Endothelial cell (in vitro differentiated cells): ENCODE data around the gene CSNK2A2. TPM values are rescaled to one million over a fixed set of nuclear protein-coding genes. Genes with fewer than 3 reads are reported as not detected.

Experiments
- DNase-seq: peaks from one replicate; pipeline ENCODE4 v3.0.0; 2021; ENCODE audit warnings: low spot score
- H3K27ac Mint-ChIP-seq: one replicate; pipeline ENCODE4 v1.8.0; 2021; ENCODE audit warnings: mixed read lengths, inconsistent platforms; ENCODE audit not compliant: unreplicated experiment
- H3K27me3 Mint-ChIP-seq: one replicate; pipeline ENCODE4 v1.8.0; 2021; ENCODE audit warnings: mild to moderate bottlenecking, moderate library complexity, mixed read lengths, inconsistent platforms; ENCODE audit not compliant: unreplicated experiment
- H3K36me3 Mint-ChIP-seq: one replicate; pipeline ENCODE4 v1.8.0; 2021; ENCODE audit warnings: mild to moderate bottlenecking, low read depth, mixed read lengths, inconsistent platforms; ENCODE audit not compliant: unreplicated experiment
- H3K4me1 Mint-ChIP-seq: one replicate; pipeline ENCODE4 v1.8.0; 2021; ENCODE audit warnings: mild to moderate bottlenecking, mixed read lengths, inconsistent platforms; ENCODE audit not compliant: unreplicated experiment
- H3K4me3 Mint-ChIP-seq: one replicate; pipeline ENCODE4 v1.8.0; 2021; ENCODE audit warnings: mild to moderate bottlenecking, mixed read lengths, inconsistent platforms; ENCODE audit not compliant: unreplicated experiment
- H3K9me3 Mint-ChIP-seq: one replicate; pipeline ENCODE4 v1.8.0; 2021; ENCODE audit warnings: mixed read lengths, inconsistent platforms; ENCODE audit not compliant: unreplicated experiment
- total RNA-seq: library from RNA; stranded (reverse); fragmentation: NEBNext Ultra II Directional; extraction: Animal tissue kit (Norgen Biotek cat#: 25700); gene quantifications from one replicate; pipeline ENCODE4 v1.2.1, GENCODE V29; 2021; ENCODE audit not compliant: unreplicated experiment
- TF ChIP-seq, protein P1 (sequence below): fragments of 200-600 bp; sonication (generic); IDR thresholded peaks from one replicate; pipeline ENCODE4 v1.5.0; 2021; ENCODE audit warnings: antibody characterized with exemption; ENCODE audit not compliant: unreplicated experiment

Gene CSNK2A2
- total RNA-seq, 1 donor from 2014 or later, result 149 TPM

DNA sequence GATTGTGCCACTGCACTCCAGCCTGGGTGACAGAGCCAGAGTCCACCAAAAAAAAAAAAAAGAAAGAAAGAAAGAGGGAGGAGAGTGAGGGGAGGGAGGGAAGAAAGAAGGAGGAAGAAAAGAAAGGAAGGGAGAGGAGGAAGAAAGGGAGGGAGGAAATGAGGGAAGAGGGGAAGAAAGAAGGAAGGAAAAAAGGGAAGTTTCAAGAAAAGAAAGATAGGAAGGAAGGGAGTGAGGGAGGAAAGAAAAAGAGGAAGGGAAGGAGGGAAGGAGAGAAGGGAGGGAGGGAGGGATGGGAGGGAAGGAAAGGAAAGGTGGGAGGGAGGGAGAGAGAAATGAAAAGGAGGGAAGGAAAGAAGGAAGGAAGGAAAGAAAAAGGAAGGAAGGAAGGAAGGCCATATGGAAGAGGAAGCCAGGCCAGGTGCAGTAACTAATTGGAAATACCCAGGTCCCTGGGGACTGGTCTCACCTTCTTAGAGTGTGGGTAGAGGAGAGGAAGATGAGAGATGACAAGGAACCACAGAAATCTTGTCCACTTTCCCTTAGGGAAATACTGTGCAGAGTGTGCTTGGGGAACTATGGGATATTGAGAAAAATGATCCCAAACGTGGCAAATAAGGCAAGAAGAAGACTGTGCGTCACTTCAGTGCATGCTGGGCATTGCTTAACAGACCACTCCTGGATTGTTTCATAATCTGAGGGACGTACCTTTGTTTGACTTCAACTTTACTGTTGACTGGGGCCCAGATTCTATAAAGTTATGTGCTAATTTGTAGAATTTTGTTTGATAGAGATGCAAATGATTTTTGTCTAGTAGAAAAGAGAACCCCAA, 15.1 kb upstream of the CSNK2A2 start:
- Mint-ChIP-seq H3K4me3 (no peak overlapping the region), H3K27me3 (peaks cover 8% of the 10 kb centered on the region), H3K27ac (no peak overlapping the region), H3K9me3 (no peaks in the 10 kb centered on the region), H3K4me1 (no peaks in the 10 kb centered on the region), H3K36me3 (no peaks in the 10 kb centered on the region)
- TF ChIP-seq, protein P1, sequence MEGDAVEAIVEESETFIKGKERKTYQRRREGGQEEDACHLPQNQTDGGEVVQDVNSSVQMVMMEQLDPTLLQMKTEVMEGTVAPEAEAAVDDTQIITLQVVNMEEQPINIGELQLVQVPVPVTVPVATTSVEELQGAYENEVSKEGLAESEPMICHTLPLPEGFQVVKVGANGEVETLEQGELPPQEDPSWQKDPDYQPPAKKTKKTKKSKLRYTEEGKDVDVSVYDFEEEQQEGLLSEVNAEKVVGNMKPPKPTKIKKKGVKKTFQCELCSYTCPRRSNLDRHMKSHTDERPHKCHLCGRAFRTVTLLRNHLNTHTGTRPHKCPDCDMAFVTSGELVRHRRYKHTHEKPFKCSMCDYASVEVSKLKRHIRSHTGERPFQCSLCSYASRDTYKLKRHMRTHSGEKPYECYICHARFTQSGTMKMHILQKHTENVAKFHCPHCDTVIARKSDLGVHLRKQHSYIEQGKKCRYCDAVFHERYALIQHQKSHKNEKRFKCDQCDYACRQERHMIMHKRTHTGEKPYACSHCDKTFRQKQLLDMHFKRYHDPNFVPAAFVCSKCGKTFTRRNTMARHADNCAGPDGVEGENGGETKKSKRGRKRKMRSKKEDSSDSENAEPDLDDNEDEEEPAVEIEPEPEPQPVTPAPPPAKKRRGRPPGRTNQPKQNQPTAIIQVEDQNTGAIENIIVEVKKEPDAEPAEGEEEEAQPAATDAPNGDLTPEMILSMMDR, result no peak
- DNase-seq, result no peak

DNA sequence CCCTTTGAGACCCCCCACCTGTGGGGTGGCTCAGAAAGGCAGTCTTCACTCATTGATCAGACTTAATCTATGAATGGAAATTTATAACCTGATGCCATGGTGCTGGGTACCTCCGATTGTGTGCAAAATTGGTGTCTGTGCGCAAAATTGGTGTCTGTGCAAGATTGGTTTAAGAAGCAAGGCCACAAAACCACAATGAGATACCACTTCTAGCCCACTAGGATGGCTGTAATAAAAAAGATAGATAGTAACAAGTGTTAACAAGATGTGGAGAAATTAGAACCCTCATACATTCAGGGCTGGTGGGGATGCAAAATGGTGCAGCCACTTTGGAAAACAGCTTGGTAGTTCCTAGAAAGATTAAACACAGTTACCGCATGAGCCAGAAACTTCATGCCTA, 13.9 kb upstream of the CSNK2A2 start:
- TF ChIP-seq, protein P1, result no peak
- Mint-ChIP-seq H3K36me3 (no peaks in the 10 kb centered on the region), H3K27ac (no peak overlapping the region), H3K4me3 (no peak overlapping the region), H3K27me3 (peaks cover 8% of the 10 kb centered on the region), H3K4me1 (no peaks in the 10 kb centered on the region), H3K9me3 (no peaks in the 10 kb centered on the region)
- no peak for DNase-seq

DNA sequence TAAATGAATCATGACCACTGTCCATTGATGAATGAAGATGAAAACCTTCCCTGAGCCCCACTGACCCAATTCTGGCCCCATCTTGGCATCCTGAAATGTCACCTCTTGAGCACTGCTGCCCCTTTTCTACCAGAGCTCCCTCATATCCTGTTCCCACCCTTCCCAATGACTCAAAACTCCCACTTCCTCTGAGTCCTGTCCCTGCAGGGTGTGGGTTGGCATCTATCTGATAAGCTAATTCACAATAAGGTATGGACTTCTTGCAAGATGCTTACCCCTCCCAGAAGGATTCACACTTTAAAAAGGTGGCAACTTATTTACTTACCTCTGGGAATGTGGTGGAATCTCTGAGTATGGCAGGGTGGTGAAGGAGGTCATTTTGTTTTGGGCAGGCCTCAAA, 13.3 kb upstream of the CSNK2A2 start:
- H3K4me1 Mint-ChIP-seq, result no peaks in the 10 kb centered on the region
- TF ChIP-seq, protein P1, result no peak
- H3K4me3 Mint-ChIP-seq, result no peak overlapping the region
- DNase-seq, result no peak
- H3K27me3 Mint-ChIP-seq, result peaks cover 6% of the 10 kb centered on the region
- H3K9me3 Mint-ChIP-seq, result no peaks in the 10 kb centered on the region
- H3K36me3 Mint-ChIP-seq, result no peaks in the 10 kb centered on the region
- no peak overlapping the region for H3K27ac Mint-ChIP-seq

DNA sequence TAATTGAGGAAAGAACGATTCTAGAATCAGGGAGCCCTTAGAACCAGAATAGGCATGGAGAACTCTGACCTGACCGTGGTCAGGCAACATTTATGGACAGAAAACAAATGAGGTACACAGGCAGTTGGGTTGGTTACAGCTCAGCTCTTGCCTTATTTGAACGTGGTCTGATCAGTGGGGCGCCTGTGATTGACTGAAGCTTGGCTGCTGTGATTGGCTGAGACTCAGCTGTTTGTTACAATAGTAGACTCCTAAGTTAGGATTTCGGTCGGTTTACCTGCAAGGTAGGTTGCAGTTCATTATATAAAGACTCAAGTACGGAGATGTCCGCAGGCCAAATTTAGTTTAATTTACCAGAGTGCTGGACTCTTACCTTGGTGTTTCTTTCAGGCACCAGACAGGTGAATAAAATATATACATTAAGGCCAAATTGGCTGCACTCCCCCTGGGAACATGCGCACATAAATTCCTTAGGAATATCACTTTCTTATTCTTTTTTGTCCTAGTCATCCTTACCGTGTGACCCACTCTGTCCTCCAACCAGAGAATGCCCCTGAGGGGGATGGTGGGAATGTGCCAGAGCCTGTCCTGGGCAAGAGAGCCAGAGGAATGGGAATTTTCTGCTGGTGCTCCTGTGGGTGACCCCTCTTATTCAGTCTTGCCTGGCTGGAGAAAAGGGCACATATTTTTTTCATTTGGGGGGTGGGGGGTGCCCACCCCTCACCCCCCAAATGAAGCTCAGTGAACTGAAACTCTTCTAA, 7.5 kb upstream of the CSNK2A2 start:
- Mint-ChIP-seq H3K27ac (no peak overlapping the region), H3K36me3 (no peaks in the 10 kb centered on the region), H3K9me3 (no peaks in the 10 kb centered on the region), H3K4me3 (no peak overlapping the region), H3K4me1 (no peaks in the 10 kb centered on the region), H3K27me3 (peaks cover 1% of the 10 kb centered on the region)
- no peak for DNase-seq
- TF ChIP-seq, protein P1, result no peak

DNA sequence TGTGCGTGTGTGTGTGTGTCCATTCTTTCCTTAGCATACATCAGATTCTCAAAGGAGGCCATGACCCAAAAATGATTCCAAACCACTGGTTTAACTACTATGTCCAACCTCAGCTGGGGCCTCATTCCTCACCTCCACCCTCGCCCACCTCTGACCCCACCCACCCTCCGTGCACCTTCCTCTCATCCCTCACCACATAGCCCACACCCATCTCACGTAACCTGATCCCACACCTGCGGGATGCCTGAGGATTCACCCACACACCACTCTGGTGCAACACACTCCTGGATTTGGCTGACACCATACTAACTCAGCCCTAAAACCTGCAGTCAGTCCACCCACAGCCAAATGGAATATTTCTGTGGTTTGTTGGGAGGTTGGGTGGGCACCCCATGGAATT, 3.3 kb upstream of the CSNK2A2 start:
- H3K4me3 Mint-ChIP-seq, result no peak overlapping the region
- no peaks in the 10 kb centered on the region for H3K9me3 Mint-ChIP-seq
- no peak for DNase-seq
- H3K27me3 Mint-ChIP-seq, result peaks cover 6% of the 10 kb centered on the region
- peaks cover under 1% of the 10 kb centered on the region for H3K36me3 Mint-ChIP-seq
- TF ChIP-seq, protein P1, result no peak
- H3K4me1 Mint-ChIP-seq, result peaks cover 13% of the 10 kb centered on the region
- no peak overlapping the region for H3K27ac Mint-ChIP-seq
